MCF 10A (cell line): ENCODE measurements around the gene HES4. TPM values are rescaled to one million over a fixed set of nuclear protein-coding genes. Genes with fewer than 3 reads are reported as not detected.

ENCODE experiments used
- BruUV-seq: library from RNA; stranded (reverse); fragments of 400-500 nt; replicated peaks from 2 replicates; lab custom pipeline; 2021; lab: Mats Ljungman, UMichigan
- CTCF ChIA-PET: fragments of 300-600 bp; sonication (Branson Sonifier 250); formaldehyde crosslinking; extraction: SDS; loops from one replicate; lab custom pipeline; 2021; ENCODE audit warnings: antibody characterized with exemption, inconsistent platforms; lab: Yijun Ruan, JAX
- POLR2A ChIA-PET: fragments of 300-600, 350-650 bp; sonication (Branson Sonifier 250); formaldehyde crosslinking; extraction: SDS; loops from one replicate; lab custom pipeline; 2020; ENCODE audit warnings: antibody characterized with exemption, inconsistent platforms; lab: Yijun Ruan, JAX
- DNase-seq: peaks from one replicate; pipeline ENCODE4 v3.0.0-alpha.2; 2018; ENCODE audit not compliant: unreplicated experiment
- H3K27ac Mint-ChIP-seq: one replicate; pipeline ENCODE4 v1.8.0; 2022; ENCODE audit warnings: mild to moderate bottlenecking, low read depth, mixed read lengths; ENCODE audit not compliant: unreplicated experiment
- H3K27me3 Mint-ChIP-seq: one replicate; pipeline ENCODE4 v1.8.0; 2022; ENCODE audit warnings: mixed read lengths; ENCODE audit not compliant: insufficient read depth, unreplicated experiment
- H3K36me3 Mint-ChIP-seq: one replicate; pipeline ENCODE4 v1.8.0; 2022; ENCODE audit warnings: mild to moderate bottlenecking, moderate library complexity, mixed read lengths; ENCODE audit not compliant: insufficient read depth, unreplicated experiment
- H3K4me1 Mint-ChIP-seq: one replicate; pipeline ENCODE4 v1.8.0; 2022; ENCODE audit warnings: mixed read lengths; ENCODE audit not compliant: insufficient read depth, unreplicated experiment
- H3K4me3 Mint-ChIP-seq: one replicate; pipeline ENCODE4 v1.8.0; 2022; ENCODE audit warnings: mild to moderate bottlenecking, moderate library complexity, mixed read lengths; ENCODE audit not compliant: unreplicated experiment
- H3K9me3 Mint-ChIP-seq: one replicate; pipeline ENCODE4 v1.8.0; 2022; ENCODE audit warnings: mixed read lengths; ENCODE audit not compliant: unreplicated experiment
- intact Hi-C: fragments of 100-400 bp; cut with micrococcal nuclease; formaldehyde crosslinking; loops from 2 replicates; pipeline ENCODE4 v1.14.1; 2022
- total RNA-seq: library from RNA; stranded (reverse); gene quantifications from 2 replicates; pipeline ENCODE4 v1.2.3, GENCODE V29; 2022
- TF ChIP-seq, protein P1 (sequence below): fragments of 200-600 bp; IDR thresholded peaks from one replicate; pipeline ENCODE4 v1.8.0; 2022; ENCODE audit warnings: antibody characterized with exemption, mild to moderate bottlenecking; ENCODE audit not compliant: unreplicated experiment

The HES4 gene
- total RNA-seq, 1 experiment from 2014 or later = 42.1 TPM

DNA sequence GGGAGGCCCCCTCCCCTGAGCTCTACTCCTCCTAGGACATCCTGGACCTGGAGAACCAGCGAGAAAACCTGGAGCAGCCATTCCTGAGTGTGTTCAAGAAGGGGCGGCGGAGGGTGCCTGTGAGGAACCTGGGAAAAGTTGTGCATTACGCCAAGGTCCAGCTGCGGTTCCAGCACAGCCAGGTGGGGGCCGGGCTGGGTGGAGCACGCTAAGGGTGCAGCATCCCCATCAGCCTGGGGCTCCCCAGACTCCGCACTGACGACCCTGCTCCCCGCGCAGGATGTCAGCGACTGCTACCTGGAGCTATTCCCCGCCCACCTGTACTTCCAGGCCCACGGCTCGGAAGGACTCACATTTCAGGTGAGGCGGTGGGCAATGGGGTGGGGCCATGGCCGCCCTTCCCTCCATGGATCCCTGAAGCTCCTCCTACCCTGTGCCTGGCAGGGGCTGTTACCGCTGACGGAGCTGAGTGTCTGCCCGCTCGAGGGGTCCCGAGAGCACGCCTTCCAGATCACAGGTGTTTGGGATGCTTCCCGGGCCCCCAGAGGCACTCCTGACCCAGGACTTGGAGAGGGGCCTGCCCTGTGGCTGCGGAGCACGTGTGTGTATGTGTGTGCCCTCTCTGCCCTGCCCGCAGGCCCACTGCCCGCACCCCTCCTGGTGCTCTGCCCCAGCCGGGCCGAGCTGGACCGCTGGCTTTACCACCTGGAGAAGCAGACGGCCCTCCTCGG lies 29.5 kb downstream of the HES4 start:
- BruUV-seq = no TSS peak
- H3K36me3 Mint-ChIP-seq = peaks cover 5% of the 10 kb centered on the region
- peaks cover 4% of the 10 kb centered on the region for H3K4me1 Mint-ChIP-seq
- H3K9me3 Mint-ChIP-seq = no peaks in the 10 kb centered on the region
- ChIA-PET CTCF (interaction anchor here (0.6 kb wide), 1 partner anchor 93 kb away, joined by 3 read pairs; no protein-coding TSS in a partner anchor), POLR2A (interaction anchor here (0.6 kb wide), 2 partner anchors 58 to 122 kb away, joined by 3 read pairs; no protein-coding TSS in a partner anchor)
- no peaks in the 10 kb centered on the region for H3K27me3 Mint-ChIP-seq
- TF ChIP-seq, protein P1, sequence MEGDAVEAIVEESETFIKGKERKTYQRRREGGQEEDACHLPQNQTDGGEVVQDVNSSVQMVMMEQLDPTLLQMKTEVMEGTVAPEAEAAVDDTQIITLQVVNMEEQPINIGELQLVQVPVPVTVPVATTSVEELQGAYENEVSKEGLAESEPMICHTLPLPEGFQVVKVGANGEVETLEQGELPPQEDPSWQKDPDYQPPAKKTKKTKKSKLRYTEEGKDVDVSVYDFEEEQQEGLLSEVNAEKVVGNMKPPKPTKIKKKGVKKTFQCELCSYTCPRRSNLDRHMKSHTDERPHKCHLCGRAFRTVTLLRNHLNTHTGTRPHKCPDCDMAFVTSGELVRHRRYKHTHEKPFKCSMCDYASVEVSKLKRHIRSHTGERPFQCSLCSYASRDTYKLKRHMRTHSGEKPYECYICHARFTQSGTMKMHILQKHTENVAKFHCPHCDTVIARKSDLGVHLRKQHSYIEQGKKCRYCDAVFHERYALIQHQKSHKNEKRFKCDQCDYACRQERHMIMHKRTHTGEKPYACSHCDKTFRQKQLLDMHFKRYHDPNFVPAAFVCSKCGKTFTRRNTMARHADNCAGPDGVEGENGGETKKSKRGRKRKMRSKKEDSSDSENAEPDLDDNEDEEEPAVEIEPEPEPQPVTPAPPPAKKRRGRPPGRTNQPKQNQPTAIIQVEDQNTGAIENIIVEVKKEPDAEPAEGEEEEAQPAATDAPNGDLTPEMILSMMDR = no peak
- intact Hi-C loops = no loop called here
- no peak overlapping the region for H3K4me3 Mint-ChIP-seq
- no peak for DNase-seq
- H3K27ac Mint-ChIP-seq = no peak overlapping the region

DNA sequence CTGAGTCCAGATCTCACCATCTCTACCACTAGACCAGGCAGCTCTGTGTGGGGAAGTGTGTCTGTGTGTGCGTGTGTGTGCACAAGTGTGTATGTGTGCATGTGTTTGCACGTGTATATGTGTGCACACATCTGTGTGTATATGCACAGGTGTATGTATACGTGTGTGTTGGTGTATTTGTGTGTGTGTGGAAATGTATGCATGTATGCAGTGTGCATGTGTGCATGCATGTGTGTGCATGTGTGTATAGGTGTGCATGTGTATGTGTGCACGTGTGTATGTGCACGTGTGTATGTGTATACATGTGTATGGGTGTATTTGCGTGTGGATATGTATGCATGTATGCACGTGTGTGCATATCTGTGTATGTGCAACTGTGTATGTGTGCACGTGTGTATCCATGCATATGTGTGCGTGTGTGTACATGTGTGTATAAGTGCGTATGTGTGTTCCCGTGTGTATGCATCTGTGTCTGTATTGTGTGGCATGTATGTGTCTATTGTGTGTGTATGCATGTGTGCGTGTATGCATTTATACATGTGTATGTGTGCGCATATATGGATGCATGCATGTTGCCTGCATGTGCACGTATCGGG lies 30.5 kb downstream of the HES4 start:
- TF ChIP-seq, protein P1 = no peak
- no peak overlapping the region for H3K4me3 Mint-ChIP-seq
- ChIA-PET CTCF (no interaction called here), POLR2A (no interaction called here)
- no peaks in the 10 kb centered on the region for H3K27me3 Mint-ChIP-seq
- intact Hi-C loops = no loop called here
- DNase-seq = no peak
- H3K36me3 Mint-ChIP-seq = peaks cover 7% of the 10 kb centered on the region
- H3K4me1 Mint-ChIP-seq = peaks cover 4% of the 10 kb centered on the region
- no peaks in the 10 kb centered on the region for H3K9me3 Mint-ChIP-seq
- BruUV-seq = no TSS peak
- H3K27ac Mint-ChIP-seq = no peak overlapping the region

DNA sequence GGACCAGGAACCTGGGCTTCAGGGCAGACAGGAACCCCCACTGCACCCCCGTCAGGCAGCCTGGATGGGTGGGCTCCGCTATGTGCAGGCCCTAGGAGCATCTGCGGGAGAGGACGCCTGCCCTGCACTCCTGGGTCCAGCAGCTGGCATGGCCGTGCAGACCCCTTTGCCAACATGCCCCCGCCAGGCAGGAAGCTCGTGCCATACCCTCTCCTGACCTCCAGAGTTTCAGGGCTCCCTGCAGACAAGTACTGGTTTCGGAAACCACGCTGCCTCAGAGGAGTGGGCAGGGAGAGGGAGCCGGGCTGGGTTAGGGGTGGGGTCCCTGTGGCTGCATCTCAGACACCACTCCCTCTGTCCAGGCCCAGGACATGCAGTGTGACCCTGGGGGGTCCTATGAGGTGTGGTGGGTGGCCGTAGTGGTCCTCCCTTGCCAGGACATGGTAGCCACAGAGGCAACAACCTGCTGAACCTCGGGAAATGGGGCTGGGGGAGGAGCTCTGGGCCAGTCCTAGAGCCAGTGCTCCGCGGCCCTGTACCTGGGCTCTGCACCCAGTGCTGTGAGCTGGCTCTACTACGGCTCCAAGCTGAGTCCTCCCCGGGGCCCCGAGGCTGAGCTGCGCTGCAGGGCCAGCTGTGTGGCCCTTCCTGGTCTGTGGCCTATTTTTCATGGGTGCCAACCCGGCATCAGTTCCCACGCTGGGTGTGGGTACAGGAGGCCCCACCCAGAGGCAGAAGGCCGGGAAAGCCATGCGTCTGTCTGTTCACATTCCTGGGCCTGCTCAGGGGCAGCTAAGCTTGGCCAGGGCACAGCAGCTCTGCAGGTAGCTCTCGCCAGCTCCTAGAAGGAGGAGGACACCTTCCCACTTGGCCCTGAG lies 32.2 kb downstream of the HES4 start:
- BruUV-seq = no TSS peak
- intact Hi-C loops = no loop called here
- Mint-ChIP-seq H3K9me3 (no peaks in the 10 kb centered on the region), H3K27ac (no peak overlapping the region), H3K4me1 (peaks cover 4% of the 10 kb centered on the region), H3K4me3 (peak overlapping the region; percentile 75), H3K27me3 (no peaks in the 10 kb centered on the region), H3K36me3 (peaks cover 11% of the 10 kb centered on the region)
- ChIA-PET CTCF (interaction anchor here (0.5 to 1.9 kb wide), 7 partner anchors 9 to 185 kb away, joined by 3 to 7 read pairs (median 4); no protein-coding TSS in a partner anchor), POLR2A (interaction anchor here (0.5 to 1.8 kb wide), 10 partner anchors 9 to 350 kb away, joined by 3 to 11 read pairs (median 4); partner anchors contain the start of gene NOC2L)
- TF ChIP-seq, protein P1 = no peak
- DNase-seq = no peak
